Activated T-helper 17 cell treated with anti-CD3 and anti-CD28 coated beads, Interleukin-2, amount 50 U/mL, for 72 hours (primary cell): Measurements from ENCODE around the gene LRTM2. TPM values are rescaled to one million over a fixed set of nuclear protein-coding genes. Genes with fewer than 3 reads are reported as not detected.

Experiments used
- ATAC-seq: fragments of 150-1000 bp; cut with Tn5 transposase; replicated peaks from 2 replicates; pipeline ENCODE4 v1.10.0; 2021; ENCODE audit warnings: mild to moderate bottlenecking, moderate library complexity
- H3K27ac Mint-ChIP-seq: one replicate; pipeline ENCODE4 v1.8.0; 2022; ENCODE audit warnings: mixed read lengths
- H3K27me3 Mint-ChIP-seq: one replicate; pipeline ENCODE4 v1.8.0; 2022; ENCODE audit warnings: mixed read lengths
- H3K36me3 Mint-ChIP-seq: one replicate; pipeline ENCODE4 v1.8.0; 2022; ENCODE audit warnings: low read depth, mild to moderate bottlenecking, mixed read lengths
- H3K4me1 Mint-ChIP-seq: one replicate; pipeline ENCODE4 v1.8.0; 2022; ENCODE audit warnings: mixed read lengths
- H3K4me3 Mint-ChIP-seq: one replicate; pipeline ENCODE4 v1.8.0; 2022; ENCODE audit warnings: mild to moderate bottlenecking, mixed read lengths
- H3K9me3 Mint-ChIP-seq: one replicate; pipeline ENCODE4 v1.8.0; 2022; ENCODE audit warnings: mixed read lengths
- total RNA-seq, 2 donors: library from RNA; stranded (reverse); gene quantifications; one replicate each; pipeline ENCODE4 v1.2.3, GENCODE V29; 2022

Gene LRTM2
- total RNA-seq, 2 donors from 2014 or later, result not detected

GRCh38 chr12:1794440-1795090, 25.8 kb upstream of the LRTM2 start:
- Mint-ChIP-seq H3K36me3 (no peaks in the 10 kb centered on the region), H3K4me1 (peaks cover 10% of the 10 kb centered on the region), H3K4me3 (no peak overlapping the region), H3K9me3 (no peaks in the 10 kb centered on the region), H3K27ac (no peak overlapping the region), H3K27me3 (no peaks in the 10 kb centered on the region)
- no peak for ATAC-seq

- Mint-ChIP-seq H3K4me1 (peaks cover 10% of the 10 kb centered on the region), H3K9me3 (no peaks in the 10 kb centered on the region), H3K27me3 (no peaks in the 10 kb centered on the region), H3K36me3 (no peaks in the 10 kb centered on the region), H3K27ac (peak overlapping the region; percentile 82), H3K4me3 (peak overlapping the region; percentile 77)
- no peak for ATAC-seq
These were observed 25.1 kb upstream of the LRTM2 start for GRCh38 chr12:1795221-1795784.

- peak overlapping the region; percentile 77 for H3K4me3 Mint-ChIP-seq
- H3K9me3 Mint-ChIP-seq, result no peaks in the 10 kb centered on the region
- no peaks in the 10 kb centered on the region for H3K27me3 Mint-ChIP-seq
These were observed 24.4 kb upstream of the LRTM2 start for GRCh38 chr12:1795785-1796514.

GRCh38 chr12:1796515-1797010, 23.8 kb upstream of the LRTM2 start:
- Mint-ChIP-seq H3K27ac (peak overlapping the region; percentile 82), H3K9me3 (no peaks in the 10 kb centered on the region), H3K36me3 (no peaks in the 10 kb centered on the region)

More at GRCh38 chr12:1795785-1796514, 24.4 kb upstream of the LRTM2 start:
- H3K36me3 Mint-ChIP-seq, result no peaks in the 10 kb centered on the region
- peaks cover 6% of the 10 kb centered on the region for H3K4me1 Mint-ChIP-seq
- ATAC-seq, result peak; percentile 98
- peak overlapping the region; percentile 82 for H3K27ac Mint-ChIP-seq

GRCh38 chr12:1797011-1797901, 23.1 kb upstream of the LRTM2 start:
- Mint-ChIP-seq H3K27me3 (no peaks in the 10 kb centered on the region), H3K4me3 (peak overlapping the region; percentile 77)

More at GRCh38 chr12:1796515-1797010, 23.8 kb upstream of the LRTM2 start:
- peak; percentile 54 for ATAC-seq
- peak overlapping the region; percentile 77 for H3K4me3 Mint-ChIP-seq
- no peaks in the 10 kb centered on the region for H3K4me1 Mint-ChIP-seq
- no peaks in the 10 kb centered on the region for H3K27me3 Mint-ChIP-seq

GRCh38 chr12:1797991-1798640, 22.2 kb upstream of the LRTM2 start:
- H3K4me3 Mint-ChIP-seq, result peak overlapping the region; percentile 77
- no peaks in the 10 kb centered on the region for H3K36me3 Mint-ChIP-seq
- no peak for ATAC-seq
- no peak overlapping the region for H3K27ac Mint-ChIP-seq
- H3K4me1 Mint-ChIP-seq, result no peaks in the 10 kb centered on the region
- H3K9me3 Mint-ChIP-seq, result no peaks in the 10 kb centered on the region
- H3K27me3 Mint-ChIP-seq, result no peaks in the 10 kb centered on the region

More at GRCh38 chr12:1797011-1797901, 23.1 kb upstream of the LRTM2 start:
- peak overlapping the region; percentile 73 for H3K27ac Mint-ChIP-seq
- peak; percentile 37 for ATAC-seq
- no peaks in the 10 kb centered on the region for H3K36me3 Mint-ChIP-seq
- H3K9me3 Mint-ChIP-seq, result no peaks in the 10 kb centered on the region
- no peaks in the 10 kb centered on the region for H3K4me1 Mint-ChIP-seq

GRCh38 chr12:1798641-1799020, 21.7 kb upstream of the LRTM2 start:
- Mint-ChIP-seq H3K9me3 (no peaks in the 10 kb centered on the region), H3K27ac (peak overlapping the region; percentile 42), H3K4me1 (no peaks in the 10 kb centered on the region), H3K4me3 (no peak overlapping the region), H3K36me3 (no peaks in the 10 kb centered on the region), H3K27me3 (no peaks in the 10 kb centered on the region)
- no peak for ATAC-seq

GRCh38 chr12:1799051-1799881, 21.1 kb upstream of the LRTM2 start:
- Mint-ChIP-seq H3K4me1 (peaks cover 1% of the 10 kb centered on the region), H3K4me3 (no peak overlapping the region), H3K27me3 (no peaks in the 10 kb centered on the region), H3K36me3 (no peaks in the 10 kb centered on the region), H3K27ac (peak overlapping the region; percentile 42), H3K9me3 (peaks cover 1% of the 10 kb centered on the region)
- ATAC-seq, result no peak

GRCh38 chr12:1799882-1800400, 20.4 kb upstream of the LRTM2 start:
- H3K27me3 Mint-ChIP-seq, result no peaks in the 10 kb centered on the region
- peaks cover 6% of the 10 kb centered on the region for H3K4me1 Mint-ChIP-seq
- H3K9me3 Mint-ChIP-seq, result peaks cover 5% of the 10 kb centered on the region
- H3K36me3 Mint-ChIP-seq, result no peaks in the 10 kb centered on the region
- H3K4me3 Mint-ChIP-seq, result no peak overlapping the region
- ATAC-seq, result no peak
- H3K27ac Mint-ChIP-seq, result no peak overlapping the region

- no peak overlapping the region for H3K4me3 Mint-ChIP-seq
- H3K27ac Mint-ChIP-seq, result no peak overlapping the region
- no peak for ATAC-seq
- H3K27me3 Mint-ChIP-seq, result no peaks in the 10 kb centered on the region
- H3K36me3 Mint-ChIP-seq, result no peaks in the 10 kb centered on the region
- peaks cover 6% of the 10 kb centered on the region for H3K4me1 Mint-ChIP-seq
- peaks cover 5% of the 10 kb centered on the region for H3K9me3 Mint-ChIP-seq
These were observed 19.7 kb upstream of the LRTM2 start for GRCh38 chr12:1800401-1801302.

- no peak for ATAC-seq
- Mint-ChIP-seq H3K4me1 (peaks cover 6% of the 10 kb centered on the region), H3K27me3 (no peaks in the 10 kb centered on the region), H3K36me3 (no peaks in the 10 kb centered on the region), H3K4me3 (no peak overlapping the region), H3K9me3 (peaks cover 5% of the 10 kb centered on the region), H3K27ac (peak overlapping the region; percentile 44)
These were observed 18.9 kb upstream of the LRTM2 start for GRCh38 chr12:1801303-1801975.

- Mint-ChIP-seq H3K4me3 (no peak overlapping the region), H3K27ac (no peak overlapping the region), H3K9me3 (peaks cover 5% of the 10 kb centered on the region), H3K4me1 (peaks cover 10% of the 10 kb centered on the region), H3K27me3 (no peaks in the 10 kb centered on the region), H3K36me3 (no peaks in the 10 kb centered on the region)
- ATAC-seq, result no peak
These were observed 16.6 kb upstream of the LRTM2 start for GRCh38 chr12:1803736-1804135.
